Upper lobe of right lung (tissue), 1 donor: Measurements from ENCODE around the gene ERAP2. TPM values are rescaled to one million over a fixed set of nuclear protein-coding genes. Genes with fewer than 3 reads are reported as not detected.

Experiments used
- ATAC-seq: fragments of 200-7000 bp; cut with Tn5 transposase; one replicate; pipeline ENCODE4 v1.9.1; 2020; ENCODE audit warnings: mild to moderate bottlenecking, moderate library complexity
- DNase-seq: peaks from one replicate; pipeline ENCODE4 v3.0.0-alpha.2; 2020
- H3K27ac ChIP-seq: fragments of 200-600 bp; one replicate; pipeline ENCODE4 v1.8.0; 2022
- H3K27me3 ChIP-seq: fragments of 200-600 bp; one replicate; pipeline ENCODE4 v1.8.0; 2022; ENCODE audit warnings: mild to moderate bottlenecking
- H3K36me3 ChIP-seq: fragments of 200-600 bp; one replicate; pipeline ENCODE4 v1.8.0; 2022
- H3K4me1 ChIP-seq: fragments of 200-600 bp; one replicate; pipeline ENCODE4 v1.8.0; 2022
- H3K4me3 ChIP-seq: fragments of 200-600 bp; one replicate; pipeline ENCODE4 v1.8.0; 2022; ENCODE audit warnings: mild to moderate bottlenecking
- H3K9me3 ChIP-seq: fragments of 200-600 bp; one replicate; pipeline ENCODE4 v1.8.0; 2022
- CTCF ChIP-seq: fragments of 200-600 bp; IDR thresholded peaks from one replicate; pipeline ENCODE4 v1.8.0; 2022; ENCODE audit warnings: antibody characterized with exemption
- intact Hi-C: fragments of 100-400 bp; cut with DNase I; formaldehyde crosslinking; loops from one replicate; pipeline ENCODE4 v1.11.0; 2022
- total RNA-seq: library from RNA; stranded (reverse); fragmentation: NEBNext Ultra II Directional; extraction: Animal tissue kit (Norgen Biotek cat#: 25700); gene quantifications from one replicate; pipeline ENCODE4 v1.2.1, GENCODE V29; 2021
- donor health status: DM: no; HTN: yes; CAD: no; lungs with severe emphysema.

Gene ERAP2
- total RNA-seq, 1 donor from 2014 or later = 26.9 TPM

GRCh38 chr5:96857924-96858323, 18.4 kb upstream of the ERAP2 start:
- intact Hi-C loops = no loop called here

DNA sequence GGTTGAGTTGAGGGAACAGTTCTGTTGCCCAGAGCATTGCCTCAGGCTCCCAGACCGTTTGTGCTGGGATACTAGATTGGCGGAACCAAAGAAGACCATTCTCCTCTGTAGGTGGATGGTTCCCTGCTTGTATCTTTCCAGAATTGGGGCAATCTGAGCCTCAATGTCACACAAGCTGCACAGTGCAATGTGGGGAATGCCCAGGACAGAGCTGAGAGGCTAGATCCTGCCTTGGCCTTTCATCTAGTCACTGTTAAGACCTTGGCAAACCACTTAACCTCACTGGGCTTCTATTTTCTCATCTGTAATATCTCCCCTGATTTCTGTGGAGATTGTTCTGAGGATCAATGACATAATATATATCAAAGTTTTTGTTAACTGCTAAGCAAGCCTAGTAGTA, 16.9 kb upstream of the ERAP2 start:
- TF ChIP-seq CTCF = no peak
- H3K4me3 ChIP-seq = no peak overlapping the region
- no peak for DNase-seq
- no peak for ATAC-seq
- H3K9me3 ChIP-seq = no peaks in the 10 kb centered on the region
- H3K4me1 ChIP-seq = no peaks in the 10 kb centered on the region
- H3K27ac ChIP-seq = no peak overlapping the region
- no peaks in the 10 kb centered on the region for H3K27me3 ChIP-seq
- intact Hi-C loops = no loop called here
- no peaks in the 10 kb centered on the region for H3K36me3 ChIP-seq

More at GRCh38 chr5:96857924-96858323, 18.4 kb upstream of the ERAP2 start:
- H3K9me3 ChIP-seq = no peaks in the 10 kb centered on the region
- no peaks in the 10 kb centered on the region for H3K27me3 ChIP-seq
- DNase-seq (no peak), ATAC-seq (no peak)
- no peak for TF ChIP-seq CTCF
- H3K4me3 ChIP-seq = no peak overlapping the region
- no peak overlapping the region for H3K27ac ChIP-seq
- no peaks in the 10 kb centered on the region for H3K36me3 ChIP-seq
- H3K4me1 ChIP-seq = no peaks in the 10 kb centered on the region

GRCh38 chr5:96861076-96861475, 15.2 kb upstream of the ERAP2 start:
- no peak overlapping the region for H3K27ac ChIP-seq
- DNase-seq = no peak
- H3K9me3 ChIP-seq = no peaks in the 10 kb centered on the region
- H3K27me3 ChIP-seq = no peaks in the 10 kb centered on the region
- no peaks in the 10 kb centered on the region for H3K4me1 ChIP-seq
- H3K4me3 ChIP-seq = no peak overlapping the region
- intact Hi-C loops = no loop called here
- TF ChIP-seq CTCF = no peak
- ATAC-seq = no peak
- H3K36me3 ChIP-seq = no peaks in the 10 kb centered on the region

DNA sequence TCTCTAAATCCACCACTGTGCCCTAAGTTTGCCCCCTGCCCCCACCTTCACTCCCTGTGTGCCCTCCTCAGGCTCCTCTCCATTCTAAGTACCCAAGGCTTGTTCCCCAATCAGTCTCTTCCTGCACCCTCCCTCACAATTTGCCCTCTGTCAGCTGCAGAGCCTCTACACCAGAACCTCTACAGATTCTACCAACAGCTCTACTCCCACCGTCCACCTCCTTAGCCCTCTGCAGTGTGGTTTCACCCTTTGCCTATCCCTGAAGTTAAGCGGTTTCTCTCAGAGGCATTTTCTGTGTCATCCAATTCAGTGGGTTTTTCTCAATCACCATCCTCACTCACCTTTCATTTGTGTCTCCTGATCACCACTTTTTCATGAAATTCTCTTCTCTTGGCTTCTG, 13.2 kb upstream of the ERAP2 start:
- intact Hi-C loops = no loop called here
- no peaks in the 10 kb centered on the region for H3K9me3 ChIP-seq
- no peak for TF ChIP-seq CTCF
- no peaks in the 10 kb centered on the region for H3K36me3 ChIP-seq
- no peaks in the 10 kb centered on the region for H3K27me3 ChIP-seq
- ATAC-seq = no peak
- no peak overlapping the region for H3K27ac ChIP-seq
- H3K4me1 ChIP-seq = no peaks in the 10 kb centered on the region
- no peak overlapping the region for H3K4me3 ChIP-seq
- DNase-seq = no peak

DNA sequence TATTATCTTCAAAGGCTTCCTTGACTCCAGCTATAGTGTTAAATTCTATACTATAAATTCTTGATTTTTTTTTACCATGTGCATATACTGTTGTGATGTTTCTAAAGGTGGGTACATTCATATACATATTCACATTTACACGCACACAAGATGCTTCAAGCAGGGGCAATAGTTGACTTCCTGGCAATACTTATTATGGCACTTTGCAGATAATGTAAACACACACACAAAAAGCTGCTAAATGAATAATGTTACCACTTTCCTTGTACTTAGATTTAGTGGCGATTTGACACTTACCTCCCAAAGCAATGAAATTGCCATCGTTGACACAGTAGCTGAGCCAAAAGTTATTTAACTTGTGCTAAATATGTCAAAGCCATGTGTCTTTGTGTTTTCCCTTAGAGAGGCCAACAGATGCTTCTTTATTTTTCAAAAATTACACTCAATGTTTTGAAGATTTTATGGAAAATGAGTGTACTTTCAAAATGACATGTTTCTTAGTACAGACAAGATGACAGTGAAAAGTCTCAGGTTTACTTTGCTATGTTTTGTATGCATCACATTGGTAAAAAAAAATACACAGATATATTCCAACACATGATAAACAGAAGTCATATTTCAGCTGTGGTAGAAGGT, 12.2 kb upstream of the ERAP2 start:
- Histone ChIP-seq H3K27me3 (no peaks in the 10 kb centered on the region), H3K9me3 (no peaks in the 10 kb centered on the region), H3K4me3 (no peak overlapping the region), H3K36me3 (no peaks in the 10 kb centered on the region), H3K27ac (no peak overlapping the region), H3K4me1 (no peaks in the 10 kb centered on the region)
- no peak for DNase-seq
- intact Hi-C loops = no loop called here
- no peak for ATAC-seq
- no peak for TF ChIP-seq CTCF

- H3K4me1 ChIP-seq = no peaks in the 10 kb centered on the region
- H3K27me3 ChIP-seq = no peaks in the 10 kb centered on the region
- H3K36me3 ChIP-seq = no peaks in the 10 kb centered on the region
- H3K27ac ChIP-seq = no peak overlapping the region
- DNase-seq (no peak), ATAC-seq (no peak)
- TF ChIP-seq CTCF = no peak
- no peaks in the 10 kb centered on the region for H3K9me3 ChIP-seq
- intact Hi-C loops = no loop called here
- no peak overlapping the region for H3K4me3 ChIP-seq
These were observed 11.3 kb upstream of the ERAP2 start for GRCh38 chr5:96864922-96865530.
